Measurements from ENCODE around the gene SHC2.
"Not testable (repeated sequence)": the region's sequence is repeated elsewhere in the genome, so short reads cannot be mapped to it uniquely, and the experiment has no call there.

SHC2 gene

GRCh38 chr19:405121-405965, 55.5 kb downstream of the SHC2 start:
- DNase-seq = no peak

- DNase-seq = no peak
These were observed 57.4 kb downstream of the SHC2 start for GRCh38 chr19:403221-404027.

GRCh38 chr19:402786-403185, 58.0 kb downstream of the SHC2 start:
- DNase-seq = no peak

GRCh38 chr19:401866-402511, 58.8 kb downstream of the SHC2 start:
- DNase-seq = no peak

- no peak for DNase-seq
These were observed 59.6 kb downstream of the SHC2 start for GRCh38 chr19:400976-401865.

- DNase-seq = no peak
These were observed 61.5 kb downstream of the SHC2 start for GRCh38 chr19:399370-399769.

GRCh38 chr19:398719-399118, 62.1 kb downstream of the SHC2 start:
- DNase-seq = no peak

- no peak for DNase-seq
These were observed 62.7 kb downstream of the SHC2 start for GRCh38 chr19:397941-398706.

GRCh38 chr19:397321-397720, 63.5 kb downstream of the SHC2 start:
- no peak for DNase-seq

GRCh38 chr19:395467-395866, 65.4 kb downstream of the SHC2 start:
- no peak for DNase-seq

- not testable (repeated sequence) for DNase-seq
These were observed 66.0 kb downstream of the SHC2 start for GRCh38 chr19:394857-395256.

GRCh38 chr19:393560-393959, 67.3 kb downstream of the SHC2 start:
- not testable (repeated sequence) for DNase-seq

- no peak for DNase-seq
These were observed 68.4 kb downstream of the SHC2 start for GRCh38 chr19:392375-392970.

GRCh38 chr19:391726-392374, 69.0 kb downstream of the SHC2 start:
- DNase-seq = no peak

GRCh38 chr19:391207-391557, 69.7 kb downstream of the SHC2 start:
- no peak for DNase-seq

GRCh38 chr19:390386-391206, 70.2 kb downstream of the SHC2 start:
- DNase-seq = no peak

- no peak for DNase-seq
These were observed 70.9 kb downstream of the SHC2 start for GRCh38 chr19:389935-390289.

GRCh38 chr19:389255-389934, 71.4 kb downstream of the SHC2 start:
- DNase-seq = no peak

GRCh38 chr19:388691-389090, 72.1 kb downstream of the SHC2 start:
- no peak for DNase-seq

Measured in NCI-H2081 treated with DMSO at 0.1 percent for 48 hours (cell line).